Erythroblast (primary cell): ENCODE measurements around the gene SFT2D1.

Experiments
- GATA1 ChIP-seq: IDR thresholded peaks from 2 replicates; pipeline ENCODE4 v1.6.1; 2011; ENCODE audit warnings: low read depth, mild to moderate bottlenecking, control low read depth, low read length, moderate library complexity
- POLR2A ChIP-seq: IDR thresholded peaks from 2 replicates; pipeline ENCODE4 v1.6.1; 2011; ENCODE audit warnings: mild to moderate bottlenecking, low read length

DNA sequence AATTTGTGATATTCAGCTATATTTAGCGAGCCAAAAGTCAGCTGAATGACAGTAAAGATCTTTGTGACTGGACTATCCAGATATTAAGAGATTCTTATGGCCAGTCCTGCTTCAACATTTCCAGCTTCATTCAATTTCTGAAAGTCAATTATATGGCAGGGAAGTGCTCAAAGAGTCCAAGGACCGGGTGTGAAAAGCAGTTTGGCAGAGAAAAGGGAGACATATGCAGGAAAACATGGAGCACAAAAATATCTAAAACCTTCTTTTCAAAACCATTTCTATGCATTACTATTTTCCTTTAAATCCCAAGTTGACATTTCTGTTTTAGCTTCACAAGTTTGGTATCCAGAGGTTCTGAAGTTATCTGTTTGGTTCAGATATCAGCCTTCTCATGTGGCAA lies 35.4 kb upstream of the SFT2D1 start:
- TF ChIP-seq POLR2A (no peak), GATA1 (no peak)
